PFSK-1 (cell line): ENCODE results near the gene SPHK2.

Source experiments
- FOXP2 ChIP-seq: optimal IDR thresholded peaks from 2 replicates; pipeline ENCODE3; 2011; ENCODE audit warnings: borderline replicate concordance, control low read depth, inconsistent platforms; ENCODE audit not compliant: insufficient read depth; ENCODE audit errors: extremely low read length, extremely low read depth
- SIN3A ChIP-seq: IDR thresholded peaks from 2 replicates; pipeline ENCODE4 v1.6.1; 2012; ENCODE audit warnings: mild to moderate bottlenecking, low read length, moderate library complexity, borderline replicate concordance; ENCODE audit not compliant: insufficient read depth
- TAF1 ChIP-seq: IDR thresholded peaks from 2 replicates; pipeline ENCODE4 v1.6.1; 2012; ENCODE audit warnings: low read length, control low read depth, borderline replicate concordance; ENCODE audit not compliant: insufficient read depth
- TF ChIP-seq, protein P1 (sequence below), 2 experiments: IDR thresholded peaks; 2 replicates each; pipeline versions ENCODE4 v1.6.1 to v1.8.0; 2011 to 2012; ENCODE audit warnings: low read depth in 2 of 2, low read length in 2 of 2, control low read depth in 1 of 2, inconsistent platforms in 1 of 2, mild to moderate bottlenecking in 1 of 2, moderate library complexity in 1 of 2; ENCODE audit not compliant: insufficient read depth in 1 of 2

DNA sequence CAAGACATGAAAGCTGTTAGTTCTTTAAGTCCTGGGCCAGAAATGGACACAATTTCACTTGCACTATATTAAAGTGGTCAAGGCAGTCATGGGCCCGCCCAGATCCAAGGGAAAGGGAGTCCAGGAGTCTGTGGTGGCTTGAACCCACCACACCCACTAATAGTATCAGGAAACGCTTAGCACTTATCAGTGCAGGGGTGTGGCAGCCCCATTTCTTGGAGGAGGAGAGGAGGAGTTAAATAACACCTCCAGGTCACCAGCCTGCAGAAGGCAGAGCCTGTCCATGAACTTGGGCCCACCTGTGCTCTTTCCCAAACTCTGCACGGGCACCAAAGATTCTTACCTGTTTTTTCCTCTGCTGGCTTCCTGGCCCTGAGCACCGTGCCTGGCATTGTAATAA, 58.9 kb downstream of the SPHK2 start:
- TF ChIP-seq FOXP2 = no peak
- TF ChIP-seq, protein P1, sequence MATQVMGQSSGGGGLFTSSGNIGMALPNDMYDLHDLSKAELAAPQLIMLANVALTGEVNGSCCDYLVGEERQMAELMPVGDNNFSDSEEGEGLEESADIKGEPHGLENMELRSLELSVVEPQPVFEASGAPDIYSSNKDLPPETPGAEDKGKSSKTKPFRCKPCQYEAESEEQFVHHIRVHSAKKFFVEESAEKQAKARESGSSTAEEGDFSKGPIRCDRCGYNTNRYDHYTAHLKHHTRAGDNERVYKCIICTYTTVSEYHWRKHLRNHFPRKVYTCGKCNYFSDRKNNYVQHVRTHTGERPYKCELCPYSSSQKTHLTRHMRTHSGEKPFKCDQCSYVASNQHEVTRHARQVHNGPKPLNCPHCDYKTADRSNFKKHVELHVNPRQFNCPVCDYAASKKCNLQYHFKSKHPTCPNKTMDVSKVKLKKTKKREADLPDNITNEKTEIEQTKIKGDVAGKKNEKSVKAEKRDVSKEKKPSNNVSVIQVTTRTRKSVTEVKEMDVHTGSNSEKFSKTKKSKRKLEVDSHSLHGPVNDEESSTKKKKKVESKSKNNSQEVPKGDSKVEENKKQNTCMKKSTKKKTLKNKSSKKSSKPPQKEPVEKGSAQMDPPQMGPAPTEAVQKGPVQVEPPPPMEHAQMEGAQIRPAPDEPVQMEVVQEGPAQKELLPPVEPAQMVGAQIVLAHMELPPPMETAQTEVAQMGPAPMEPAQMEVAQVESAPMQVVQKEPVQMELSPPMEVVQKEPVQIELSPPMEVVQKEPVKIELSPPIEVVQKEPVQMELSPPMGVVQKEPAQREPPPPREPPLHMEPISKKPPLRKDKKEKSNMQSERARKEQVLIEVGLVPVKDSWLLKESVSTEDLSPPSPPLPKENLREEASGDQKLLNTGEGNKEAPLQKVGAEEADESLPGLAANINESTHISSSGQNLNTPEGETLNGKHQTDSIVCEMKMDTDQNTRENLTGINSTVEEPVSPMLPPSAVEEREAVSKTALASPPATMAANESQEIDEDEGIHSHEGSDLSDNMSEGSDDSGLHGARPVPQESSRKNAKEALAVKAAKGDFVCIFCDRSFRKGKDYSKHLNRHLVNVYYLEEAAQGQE (IDR thresholded peaks at IDR 0.05; ENCODE audit: insufficient read depth in 1 of 2, low read depth in 2 of 2, low read length in 2 of 2) = no peak
- TF ChIP-seq SIN3A = no peak
- no peak for TF ChIP-seq TAF1
